Measurements from ENCODE around the gene TCHP.
"Not testable (repeated sequence)": the region's sequence is repeated elsewhere in the genome, so short reads cannot be mapped to it uniquely, and the experiment has no call there.

TCHP gene

GRCh38 chr12:109880043-109880931 lies 19.8 kb upstream of the TCHP start, which contains the start of gene GLTP:
Gene GLTP (minus strand): TSS chr12:109880541. CDS start chr12:109880374, 167 bp downstream.
- peak; percentile 93 for DNase-seq

GRCh38 chr12:109880938-109881337 lies 19.1 kb upstream of the TCHP start:
- DNase-seq: no peak

DNA sequence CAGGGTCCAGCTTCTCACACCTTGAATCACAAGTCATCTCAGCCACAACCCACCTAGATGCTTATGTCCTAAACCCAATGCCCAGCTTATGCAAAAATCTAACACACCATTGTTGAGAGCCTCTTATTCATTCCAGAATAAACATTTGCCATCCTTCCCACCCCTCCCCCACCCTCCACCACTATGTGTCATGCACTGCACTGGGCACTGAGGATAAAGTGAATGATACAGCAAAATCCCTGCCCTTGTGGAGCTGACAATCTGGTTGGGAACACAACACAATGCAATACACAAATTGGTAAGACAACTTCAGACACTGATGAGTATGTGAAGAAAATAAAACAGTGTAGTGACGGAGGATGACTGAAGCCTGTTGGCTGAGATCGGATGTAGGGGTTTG lies 18.3 kb upstream of the TCHP start:
- no peak for DNase-seq

DNA sequence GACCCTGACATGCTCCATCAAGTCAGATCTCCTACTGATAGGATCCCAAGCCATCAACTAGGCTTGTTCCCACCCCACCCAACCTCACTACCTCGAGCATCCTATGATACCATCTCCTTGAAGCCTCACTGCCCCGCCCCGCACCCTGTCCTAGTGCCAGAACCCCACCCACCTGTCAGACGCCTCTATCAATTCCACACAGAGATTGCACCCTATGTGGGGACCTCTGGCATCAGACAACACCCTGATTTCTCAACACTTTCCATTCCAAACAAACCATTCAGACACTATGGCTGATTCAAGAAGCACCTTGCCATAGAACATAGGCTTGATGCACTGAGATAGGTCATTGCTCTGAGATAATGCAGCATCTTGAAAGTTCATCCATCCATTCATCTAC lies 16.6 kb upstream of the TCHP start:
- no peak for DNase-seq

GRCh38 chr12:109885616-109886015 lies 14.5 kb upstream of the TCHP start:
- DNase-seq: peak; percentile 54

DNA sequence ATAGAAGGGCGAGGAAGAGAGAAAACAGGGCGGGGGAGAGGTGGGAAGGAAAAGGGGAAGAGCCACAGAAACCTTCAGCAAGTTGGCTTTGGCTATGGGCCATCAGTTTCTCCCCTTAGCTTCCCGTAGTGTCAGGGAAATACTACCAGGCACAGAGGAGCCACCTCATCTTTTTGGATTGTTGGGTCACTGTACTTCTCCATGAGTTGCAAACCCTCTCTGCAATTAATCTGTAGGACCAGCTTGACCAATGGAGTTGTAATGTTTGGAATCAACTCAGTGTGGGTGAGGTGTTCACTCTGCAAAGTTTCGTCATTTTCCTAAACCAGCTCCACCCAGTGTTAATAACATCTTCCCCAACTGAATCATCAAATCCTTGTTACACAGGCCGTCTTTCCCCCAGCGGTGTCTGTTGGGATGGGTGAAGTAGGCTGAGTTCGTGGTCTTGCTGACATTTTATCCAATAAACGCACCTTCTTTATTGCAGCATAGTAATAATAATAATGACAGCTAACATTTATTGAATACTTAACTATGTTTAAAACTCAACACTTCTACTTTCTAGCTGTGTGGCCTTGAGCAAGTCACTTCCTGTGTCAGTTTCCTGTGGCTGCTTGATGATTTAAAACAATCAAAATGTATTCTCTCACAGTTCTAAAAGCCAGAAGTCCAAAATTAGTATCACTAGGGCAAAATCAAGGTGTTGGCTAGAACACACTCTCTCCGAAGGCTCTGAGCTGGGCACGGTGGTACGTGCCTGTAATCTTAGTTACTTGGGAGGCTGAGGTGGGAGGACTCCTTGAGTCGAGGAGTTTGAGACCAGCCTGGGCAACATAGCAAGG lies 11.7 kb upstream of the TCHP start:
- peak; percentile 43 for DNase-seq

- peak; percentile 49 for DNase-seq
Observed at GRCh38 chr12:109890620-109891170, 9.4 kb upstream of the TCHP start.

- not testable (repeated sequence) for DNase-seq
Observed at GRCh38 chr12:109891731-109892130, 8.3 kb upstream of the TCHP start.

GRCh38 chr12:109892165-109892715 lies 7.8 kb upstream of the TCHP start:
- peak; percentile 49 for DNase-seq

DNA sequence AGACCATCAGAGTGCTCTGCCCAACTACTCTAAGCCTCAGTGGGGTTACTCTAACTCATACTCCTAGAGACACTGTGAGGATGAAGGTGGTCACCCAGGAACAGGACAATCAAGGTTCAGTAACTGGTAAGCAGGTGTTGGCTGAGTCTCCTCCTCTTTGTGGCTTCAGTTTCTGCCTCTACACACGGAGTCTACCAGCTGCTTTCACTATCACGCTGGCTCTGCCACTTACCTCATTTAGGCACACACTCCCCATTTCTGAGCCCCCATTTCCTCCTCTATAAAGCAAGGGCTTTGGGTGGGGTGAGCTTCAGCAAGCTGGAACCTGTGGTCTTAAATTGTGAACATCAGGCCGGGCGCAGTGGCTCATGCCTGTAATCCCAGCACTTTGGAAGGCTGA lies 7.3 kb upstream of the TCHP start:
- no peak for DNase-seq

GRCh38 chr12:109893261-109893995 lies 6.6 kb upstream of the TCHP start:
- DNase-seq: peak; percentile 44

GRCh38 chr12:109894939-109895338 lies 5.1 kb upstream of the TCHP start:
- no peak for DNase-seq

- DNase-seq: no peak
Observed at GRCh38 chr12:109896188-109896587, 3.9 kb upstream of the TCHP start.

GRCh38 chr12:109897029-109897428 lies 3.0 kb upstream of the TCHP start:
- DNase-seq: peak; percentile 40

DNA sequence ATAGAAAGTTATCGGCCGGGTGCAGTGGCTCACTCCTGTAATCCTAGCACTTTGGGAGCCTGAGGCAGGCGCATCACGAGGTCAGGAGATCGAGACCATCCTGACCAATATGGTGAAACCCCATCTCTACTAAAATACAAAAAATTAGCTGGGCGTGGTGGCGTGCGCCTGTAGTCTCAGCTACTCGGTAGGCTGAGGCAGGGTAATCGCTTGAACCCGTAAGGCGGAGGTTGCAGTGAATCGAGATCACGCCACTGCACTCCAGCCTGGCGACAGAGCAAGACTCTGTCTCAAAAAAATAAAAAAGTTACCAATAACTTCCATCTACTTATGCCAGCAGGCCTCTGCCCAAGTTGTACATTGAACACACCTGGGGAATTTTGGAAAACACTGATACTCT lies 729 bp upstream of the TCHP start:
- DNase-seq: not testable (repeated sequence)

DNA sequence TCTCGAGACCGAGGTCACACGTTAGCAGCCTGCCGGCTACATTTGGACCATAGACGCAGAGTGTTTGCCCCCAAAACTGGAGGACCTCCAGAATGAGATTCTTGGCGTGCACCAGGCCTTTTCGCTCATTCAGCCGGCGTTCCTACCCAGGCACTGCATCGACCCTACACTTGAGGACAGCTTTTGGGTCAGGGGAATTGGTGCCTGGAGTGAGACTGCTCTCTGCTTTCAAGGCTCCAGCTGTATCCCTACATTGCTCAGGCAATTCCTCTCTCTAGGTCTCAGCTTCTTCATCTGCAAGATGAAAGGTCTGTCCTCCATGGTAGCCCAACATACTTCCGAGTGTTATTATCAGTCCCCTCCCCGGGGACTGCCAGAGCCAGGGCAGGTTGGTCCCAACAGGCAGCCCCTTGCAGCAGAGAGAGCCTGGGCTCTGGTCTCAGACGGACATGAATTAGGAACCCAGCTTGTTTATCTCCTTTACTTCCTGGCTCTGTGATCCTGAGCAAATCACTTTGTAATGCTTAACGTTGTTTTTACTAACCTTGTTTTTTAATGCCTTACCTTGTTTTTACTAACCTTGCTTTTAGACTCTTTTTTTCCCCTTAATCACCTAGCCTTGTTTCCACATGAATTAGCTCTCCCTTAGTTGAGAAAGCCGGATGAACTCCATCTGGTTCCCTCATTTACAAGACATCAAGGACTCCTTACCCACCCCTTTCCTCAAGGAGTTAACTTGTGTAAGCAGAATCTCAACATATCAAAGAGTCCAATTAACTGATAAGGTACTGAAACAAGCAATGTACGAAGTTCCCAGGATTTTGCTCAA lies 892 bp downstream of the TCHP start:
- peak; percentile 73 for DNase-seq

DNA sequence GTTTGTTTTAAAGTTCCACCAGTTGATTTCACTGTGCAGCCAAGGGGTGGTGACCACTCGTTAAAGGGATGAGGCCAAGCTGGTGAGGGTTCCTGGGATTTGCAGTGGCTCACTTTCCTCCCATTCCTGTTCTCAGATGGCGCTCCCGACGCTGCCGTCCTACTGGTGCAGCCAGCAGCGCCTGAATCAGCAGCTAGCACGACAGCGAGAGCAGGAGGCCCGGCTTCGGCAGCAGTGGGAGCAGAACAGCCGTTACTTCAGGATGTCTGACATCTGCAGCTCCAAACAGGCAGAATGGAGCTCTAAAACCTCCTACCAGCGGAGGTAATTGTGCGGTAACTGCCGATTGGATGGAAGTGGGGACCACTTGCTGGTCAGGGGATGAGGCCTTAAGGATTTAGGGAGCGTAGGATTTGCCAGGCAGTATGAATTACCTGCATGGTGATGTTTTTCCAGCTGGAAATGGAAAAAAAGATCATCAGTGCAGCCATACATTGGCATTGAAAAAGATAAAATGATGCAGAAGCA lies 2.9 kb downstream of the TCHP start:
- DNase-seq: peak; percentile 43

DNA sequence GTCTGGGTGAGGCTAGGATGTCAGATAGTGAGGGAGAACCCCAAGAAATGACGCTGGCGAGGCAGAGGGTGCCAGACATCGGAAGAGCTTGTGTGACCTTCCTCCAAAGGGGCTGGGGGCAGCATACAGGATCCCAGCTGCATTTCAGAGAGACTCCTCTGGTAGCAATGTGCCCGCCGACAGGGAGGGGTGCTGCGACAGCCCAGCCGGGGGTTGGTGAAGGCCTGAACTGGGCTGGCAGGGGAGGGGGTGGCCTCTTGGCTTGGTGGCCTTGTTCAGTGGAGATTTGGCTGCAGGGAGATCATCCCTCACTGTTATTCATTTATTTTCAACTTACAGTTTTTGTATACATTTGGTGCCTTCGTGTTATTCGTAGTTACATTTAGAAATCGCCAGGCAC lies 5.2 kb downstream of the TCHP start:
- DNase-seq: peak; percentile 45

GRCh38 chr12:109910254-109910968 lies 10.3 kb downstream of the TCHP start:
- no peak for DNase-seq

GRCh38 chr12:109910969-109911348 lies 10.9 kb downstream of the TCHP start:
- DNase-seq: peak; percentile 95

All from islet precursor cell (in vitro differentiated cells).